Measurements from ENCODE around the gene RIC8A.
"Not testable (repeated sequence)": the region's sequence is repeated elsewhere in the genome, so short reads cannot be mapped to it uniquely, and the experiment has no call there.

The RIC8A gene

GRCh38 chr11:220641-221215 lies 13.2 kb downstream of the RIC8A start:
- not testable (repeated sequence) for DNase-seq

- DNase-seq = no peak
Measured at GRCh38 chr11:221539-221938, 14.0 kb downstream of the RIC8A start.

GRCh38 chr11:221998-222789 lies 14.7 kb downstream of the RIC8A start:
- no peak for DNase-seq

DNA sequence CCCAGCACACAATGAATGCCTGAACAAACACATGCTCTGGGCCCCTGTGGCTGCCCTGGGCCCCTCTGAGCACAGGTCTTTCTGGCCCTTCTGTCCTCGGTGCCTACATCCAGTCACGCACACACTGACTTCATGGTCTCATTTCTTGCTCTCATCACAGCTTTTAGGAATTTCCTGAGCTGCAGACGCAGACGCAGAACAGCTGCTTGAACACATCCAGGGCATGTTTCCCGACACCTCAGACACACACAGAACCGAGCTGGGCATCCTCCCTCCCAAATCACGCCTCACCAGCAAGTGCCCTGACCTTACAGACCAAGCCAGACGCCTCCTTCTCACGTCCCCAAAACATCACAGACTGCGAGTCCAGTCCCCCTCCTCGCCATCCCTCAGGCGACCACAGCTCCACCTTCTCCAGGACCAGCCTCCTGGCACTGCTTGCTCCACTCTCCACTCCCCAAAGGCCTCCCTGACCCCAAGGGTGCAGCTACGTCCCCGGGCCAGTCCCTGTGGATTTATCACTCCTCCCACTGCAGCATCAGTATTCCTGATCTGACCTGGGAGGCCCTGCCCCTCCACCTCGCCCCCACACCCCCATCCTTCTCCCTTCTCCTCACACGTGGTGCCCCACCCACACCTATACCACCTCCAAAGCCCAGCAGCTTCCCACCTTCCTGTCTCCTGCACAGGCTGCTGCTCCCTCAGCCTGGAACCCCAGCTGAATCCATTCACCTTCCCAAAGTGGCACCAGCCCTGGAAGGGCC lies 15.7 kb downstream of the RIC8A start:
- DNase-seq = no peak

DNA sequence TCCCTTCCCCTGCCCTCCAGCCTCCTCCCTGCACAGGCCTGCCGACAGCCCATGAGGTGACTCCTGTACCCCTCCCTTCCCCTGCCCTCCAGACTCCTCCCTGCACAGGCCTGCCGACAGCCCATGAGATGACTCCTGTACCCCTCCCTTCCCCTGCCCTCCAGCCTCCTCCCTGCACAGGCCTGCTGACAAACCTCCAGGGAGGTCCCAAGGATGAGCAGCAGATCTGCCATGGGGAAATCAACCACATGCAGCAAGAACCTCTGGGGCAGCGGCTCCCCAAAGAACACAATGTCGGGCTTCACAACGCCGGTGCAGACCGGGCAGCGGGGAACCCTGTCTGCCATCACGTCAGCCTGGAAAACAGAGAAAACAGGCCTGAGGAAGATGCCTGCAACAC lies 16.4 kb downstream of the RIC8A start:
- no peak for DNase-seq

GRCh38 chr11:224424-224823 lies 16.9 kb downstream of the RIC8A start:
- no peak for DNase-seq

DNA sequence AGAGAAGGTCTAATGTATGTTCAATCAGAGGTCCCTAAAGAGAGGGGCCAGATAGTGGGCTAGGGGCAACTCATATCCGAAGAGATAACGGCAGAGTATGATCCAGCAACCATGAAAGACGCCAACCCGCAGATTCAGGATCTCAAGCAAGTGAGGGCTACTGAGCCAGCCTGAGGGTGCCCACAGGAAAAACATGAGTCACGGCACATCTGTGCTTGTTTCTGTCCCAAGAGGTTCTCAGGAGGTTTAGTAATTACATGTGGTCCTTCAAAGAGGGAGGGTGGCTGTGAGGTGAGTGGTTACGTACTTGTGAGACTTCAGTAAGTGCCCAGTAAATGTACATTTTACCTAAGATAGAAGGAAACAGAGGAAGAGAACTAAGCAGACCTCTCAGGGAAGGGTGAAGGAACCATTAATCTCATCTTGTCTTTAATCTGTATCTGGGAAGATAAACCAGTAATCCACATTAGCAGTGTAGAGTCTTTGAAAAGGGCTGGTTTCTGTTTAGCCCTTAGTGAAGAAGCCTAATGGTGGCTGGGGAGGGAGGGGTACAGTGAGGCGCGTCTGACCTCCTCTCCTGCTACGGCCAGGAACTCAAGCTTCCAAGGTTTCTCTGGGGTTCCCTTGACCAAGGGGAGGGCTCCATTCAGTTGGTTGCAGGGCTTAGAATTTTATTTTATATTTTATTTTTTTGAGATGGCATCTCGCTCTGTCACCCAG lies 18.4 kb downstream of the RIC8A start:
- DNase-seq = no peak

GRCh38 chr11:227824-228379 lies 20.4 kb downstream of the RIC8A start:
- DNase-seq = no peak

DNA sequence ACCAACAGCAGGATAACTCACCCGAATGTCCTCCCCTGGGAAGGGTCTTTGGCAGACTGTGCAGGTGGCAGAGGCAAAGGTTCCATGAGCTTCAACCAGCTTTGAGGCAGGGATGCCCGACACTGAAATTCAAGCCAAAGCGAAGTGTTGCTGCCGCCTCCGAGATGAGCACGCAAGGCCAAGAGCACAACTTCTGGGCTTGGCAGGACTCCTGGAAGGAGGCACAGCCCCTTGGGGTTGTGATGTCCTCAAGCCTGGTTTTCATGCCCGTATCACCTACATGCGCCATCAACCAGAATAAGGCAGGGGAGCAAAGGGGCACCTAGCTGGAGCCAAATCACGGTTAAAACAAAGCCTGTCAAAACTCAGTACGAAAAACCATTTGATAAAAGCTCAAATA lies 22.9 kb downstream of the RIC8A start:
- no peak for DNase-seq

- no peak for DNase-seq
Measured at GRCh38 chr11:232783-233565, 25.5 kb downstream of the RIC8A start.

GRCh38 chr11:235180-235579 lies 27.7 kb downstream of the RIC8A start:
- no peak for DNase-seq

GRCh38 chr11:235609-235996 lies 28.1 kb downstream of the RIC8A start:
- DNase-seq = no peak

DNA sequence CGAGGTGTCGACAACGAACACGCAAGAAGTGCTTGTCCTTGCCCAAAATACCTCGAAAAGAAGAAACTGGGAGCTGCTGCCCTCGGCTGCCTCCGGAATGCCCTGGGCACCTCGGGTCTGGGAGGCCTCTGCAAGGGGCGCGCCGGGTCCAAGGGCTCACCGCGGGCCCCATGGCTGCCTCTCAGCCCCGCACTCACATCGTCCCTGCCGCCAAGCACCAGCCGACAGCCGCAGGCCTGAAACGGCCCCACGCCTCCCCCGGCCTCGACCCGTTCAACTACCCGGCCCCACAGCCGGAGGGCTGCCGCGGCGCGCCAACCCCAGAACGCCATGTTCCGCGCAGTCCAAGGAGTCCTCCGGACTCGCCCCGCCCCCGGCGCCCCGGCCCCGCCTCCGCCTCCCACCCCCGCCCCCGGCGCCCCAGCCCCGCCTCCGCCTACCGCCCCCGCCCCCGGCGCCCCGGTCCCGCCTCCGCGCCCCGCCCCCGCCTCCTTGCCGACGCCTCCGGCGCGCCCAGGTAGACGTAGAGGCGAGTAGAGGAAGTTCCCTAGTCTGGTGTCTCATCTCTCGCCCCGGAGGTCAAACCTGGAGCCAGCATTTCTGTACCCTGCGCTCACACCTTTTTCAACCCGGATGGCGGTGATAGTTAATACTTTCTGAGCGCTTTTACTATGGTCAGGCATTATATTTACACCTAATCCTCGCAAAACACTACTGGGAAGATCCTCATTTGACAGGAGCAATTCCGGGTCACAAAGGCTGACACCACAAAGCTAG lies 28.7 kb downstream of the RIC8A start, which contains the start of gene SIRT3:
Gene SIRT3 (minus strand): TSS at position 346 of the 777 bp plus-strand sequence. CDS start 14 bp downstream, at position 332.
- no peak for DNase-seq

GRCh38 chr11:236774-237767 lies 29.6 kb downstream of the RIC8A start, which contains the start of gene PSMD13:
TSS of gene PSMD13 (plus strand) at chr11:236976. CDS start at chr11:237050, 74 bp downstream.
- peak; percentile 94 for DNase-seq

GRCh38 chr11:238346-238745 lies 30.8 kb downstream of the RIC8A start:
- DNase-seq = not testable (repeated sequence)

DNA sequence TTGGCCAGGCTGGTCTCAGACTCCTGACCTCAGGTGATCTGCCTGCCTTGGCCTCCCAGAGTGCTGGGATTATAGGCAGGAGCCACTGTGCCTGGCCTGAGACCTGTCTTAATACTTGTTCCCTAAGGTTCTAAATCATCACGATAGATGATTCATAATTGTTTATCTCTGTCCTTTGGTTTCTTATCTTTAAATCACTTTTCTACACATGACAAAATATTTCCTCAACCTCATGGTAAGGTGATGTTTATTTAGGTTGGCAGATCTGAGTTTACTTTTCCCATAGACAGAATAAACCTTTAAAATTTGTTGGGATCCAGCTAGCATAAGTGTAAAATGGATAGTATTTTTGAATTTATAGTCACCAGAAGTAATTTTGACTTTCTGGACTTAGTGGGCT lies 32.8 kb downstream of the RIC8A start:
- no peak for DNase-seq

DNA sequence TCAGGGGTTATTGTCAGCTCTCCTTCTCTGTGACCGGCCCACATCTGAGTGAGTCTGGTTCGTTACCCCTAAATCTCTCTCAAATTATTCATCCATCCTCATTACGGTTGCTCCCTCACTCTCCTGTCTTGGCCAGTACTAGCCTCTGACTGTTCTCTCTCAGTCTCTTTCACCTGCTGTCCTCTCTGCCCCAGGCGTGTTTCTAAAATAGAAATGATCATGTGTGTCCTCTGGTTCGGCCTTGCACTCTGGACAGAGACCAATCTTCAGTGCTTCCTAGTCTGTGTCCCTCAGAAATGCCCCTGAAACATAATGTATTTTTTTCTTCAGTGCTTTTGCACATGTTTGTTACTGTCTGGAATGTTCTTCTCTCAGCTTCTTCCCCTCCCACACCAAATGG lies 34.1 kb downstream of the RIC8A start:
- no peak for DNase-seq

GRCh38 chr11:244376-244775 lies 36.9 kb downstream of the RIC8A start:
- no peak for DNase-seq

GRCh38 chr11:249062-249461 lies 41.6 kb downstream of the RIC8A start:
- DNase-seq = no peak

DNA sequence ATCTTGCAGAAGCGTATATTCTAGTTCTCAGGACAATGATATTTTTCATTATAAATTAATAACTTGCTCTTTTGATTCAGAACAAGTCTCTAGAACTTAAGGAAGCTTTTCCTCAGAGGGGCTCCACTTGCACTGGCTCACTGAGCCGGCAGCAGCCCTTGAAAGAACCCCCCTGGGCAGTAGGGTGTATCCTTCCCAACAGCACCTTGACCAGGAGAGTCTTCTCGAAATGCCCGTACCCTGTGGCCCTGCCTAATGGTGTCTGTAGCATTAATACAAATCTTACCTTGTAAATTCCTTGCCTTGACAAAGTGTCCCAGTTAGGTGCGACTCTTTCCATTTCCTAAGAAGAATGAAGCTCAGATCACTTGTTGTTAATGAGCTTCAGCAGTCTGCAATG lies 42.8 kb downstream of the RIC8A start:
- DNase-seq = no peak

Measured in inflammatory macrophage treated with lipopolysaccharide for 4 hours (primary cell).